H9 (cell line): ENCODE measurements around the gene FOXO1. TPM values are rescaled to one million over a fixed set of nuclear protein-coding genes. Genes with fewer than 3 reads are reported as not detected.
A peak's percentile ranks its signal among the peaks of the same experiment; 100 is the strongest.

Source experiments
- DNase-seq: peaks from one replicate; pipeline ENCODE4 v3.0.0-alpha.2; 2017
- H2AFZ ChIP-seq: one replicate; pipeline ENCODE4 v1.6.1; 2013; ENCODE audit warnings: mild to moderate bottlenecking, low read length, control low read depth, moderate library complexity
- H2AK5ac ChIP-seq: 2 replicates; pipeline ENCODE4 v1.6.1; 2013; ENCODE audit warnings: low read length, control low read depth, mixed read lengths; ENCODE audit not compliant: insufficient read length
- H2BK120ac ChIP-seq: one replicate; pipeline ENCODE4 v1.6.1; 2013; ENCODE audit warnings: low read depth, mild to moderate bottlenecking, low read length, control low read depth, inconsistent platforms; ENCODE audit not compliant: poor library complexity, severe bottlenecking
- H2BK12ac ChIP-seq: 2 replicates; pipeline ENCODE4 v1.6.1; 2013; ENCODE audit warnings: low read length, control low read depth, mixed read lengths, low read depth; ENCODE audit not compliant: insufficient read length
- H2BK15ac ChIP-seq: 2 replicates; pipeline ENCODE4 v1.6.1; 2013; ENCODE audit warnings: low read depth, low read length, control low read depth
- H2BK20ac ChIP-seq: one replicate; pipeline ENCODE4 v1.6.1; 2013; ENCODE audit warnings: low read depth, mild to moderate bottlenecking, low read length, control low read depth, inconsistent platforms; ENCODE audit not compliant: poor library complexity, severe bottlenecking
- H2BK5ac ChIP-seq: 2 replicates; pipeline ENCODE4 v1.6.1; 2013; ENCODE audit warnings: low read length, control low read depth, mixed read lengths; ENCODE audit not compliant: insufficient read length
- H3K14ac ChIP-seq: 2 replicates; pipeline ENCODE4 v1.6.1; 2013; ENCODE audit warnings: low read length, control low read depth; ENCODE audit not compliant: insufficient read depth
- H3K18ac ChIP-seq: 2 replicates; pipeline ENCODE4 v1.6.1; 2013; ENCODE audit warnings: low read depth, mild to moderate bottlenecking, mixed read lengths, low read length, control low read depth; ENCODE audit not compliant: insufficient read length
- H3K23ac ChIP-seq: 2 replicates; pipeline ENCODE4 v1.6.1; 2013; ENCODE audit warnings: low read length, control low read depth, mixed read lengths, low read depth; ENCODE audit not compliant: insufficient read length
- H3K23me2 ChIP-seq: 2 replicates; pipeline ENCODE4 v1.6.1; 2013; ENCODE audit warnings: low read depth, mild to moderate bottlenecking, mixed read lengths, low read length, control low read depth; ENCODE audit not compliant: insufficient read length, poor library complexity, severe bottlenecking
- H3K27ac ChIP-seq: 2 replicates; pipeline ENCODE4 v1.5.1; 2013; ENCODE audit warnings: low read length, control low read depth, mixed read lengths, low read depth; ENCODE audit not compliant: insufficient read length
- H3K27me3 ChIP-seq: 2 replicates; pipeline ENCODE4 v1.6.1; 2013; ENCODE audit warnings: low read length, control low read depth, inconsistent platforms; ENCODE audit not compliant: insufficient read depth
- H3K4ac ChIP-seq: 2 replicates; pipeline ENCODE4 v1.6.1; 2013; ENCODE audit warnings: low read depth, mild to moderate bottlenecking, control low read depth, inconsistent platforms, low read length, moderate library complexity
- H3K4me1 ChIP-seq: 2 replicates; pipeline ENCODE4 v1.6.1; 2013; ENCODE audit warnings: low read length, control low read depth, inconsistent platforms; ENCODE audit not compliant: insufficient read depth
- H3K4me2 ChIP-seq: 2 replicates; pipeline ENCODE4 v1.6.1; 2013; ENCODE audit warnings: low read length, control low read depth, mixed read lengths; ENCODE audit not compliant: insufficient read length, insufficient read depth
- H3K56ac ChIP-seq: 2 replicates; pipeline ENCODE4 v1.6.1; 2013; ENCODE audit warnings: low read depth, mild to moderate bottlenecking, mixed read lengths, low read length, control low read depth; ENCODE audit not compliant: insufficient read length
- H3K79me1 ChIP-seq: 2 replicates; pipeline ENCODE4 v1.6.1; 2013; ENCODE audit warnings: low read depth, mild to moderate bottlenecking, moderate library complexity, low read length, control low read depth, inconsistent platforms; ENCODE audit not compliant: insufficient read depth, poor library complexity, severe bottlenecking
- H3K79me2 ChIP-seq: 2 replicates; pipeline ENCODE4 v1.6.1; 2013; ENCODE audit warnings: low read length, control low read depth, inconsistent platforms; ENCODE audit not compliant: insufficient read depth
- H3K9ac ChIP-seq: 2 replicates; pipeline ENCODE4 v1.6.1; 2013; ENCODE audit warnings: low read length, control low read depth, mixed read lengths; ENCODE audit not compliant: insufficient read length; ENCODE audit errors: extremely low read depth
- H3K9me3 ChIP-seq: one replicate; pipeline ENCODE4 v1.6.1; 2013; ENCODE audit warnings: low read depth, low read length, inconsistent platforms; ENCODE audit not compliant: control insufficient read depth
- H3T11ph ChIP-seq: one replicate; pipeline ENCODE4 v1.6.1; 2013; ENCODE audit warnings: mild to moderate bottlenecking, low read length, control low read depth, inconsistent platforms
- H4K20me1 ChIP-seq: one replicate; pipeline ENCODE4 v1.6.1; 2013; ENCODE audit not compliant: control insufficient read depth, insufficient read length, insufficient read depth
- H4K5ac ChIP-seq: 2 replicates; pipeline ENCODE4 v1.6.1; 2013; ENCODE audit warnings: low read depth, mild to moderate bottlenecking, mixed read lengths, low read length, control low read depth; ENCODE audit not compliant: insufficient read length
- H4K8ac ChIP-seq: replicated peaks from 2 replicates; pipeline ENCODE4 v1.6.1; 2013; ENCODE audit warnings: low read length, control low read depth, mixed read lengths, low read depth; ENCODE audit not compliant: insufficient read length
- H4K91ac ChIP-seq: 2 replicates; pipeline ENCODE4 v1.6.1; 2013; ENCODE audit warnings: low read depth, mild to moderate bottlenecking, moderate library complexity, mixed read lengths, low read length, control low read depth; ENCODE audit not compliant: insufficient read length
- H3K27ac Mint-ChIP-seq, 3 experiments: 2 replicates in 2 of 3; 3 replicates in 1 of 3; pipeline ENCODE4 v1.8.0; 2020 to 2021; ENCODE audit warnings: mixed read lengths in 3 of 3, mild to moderate bottlenecking in 1 of 3, moderate library complexity in 1 of 3
- H3K27me3 Mint-ChIP-seq: 2 replicates; pipeline ENCODE4 v1.8.0; 2021; ENCODE audit warnings: low read depth, mild to moderate bottlenecking, moderate library complexity, mixed read lengths
- H3K36me3 Mint-ChIP-seq, 3 experiments: 2 replicates in 2 of 3; 3 replicates in 1 of 3; pipeline ENCODE4 v1.8.0; 2020 to 2021; ENCODE audit warnings: low read depth in 3 of 3, mixed read lengths in 3 of 3; ENCODE audit not compliant: insufficient read depth in 1 of 3
- H3K4me1 Mint-ChIP-seq, 2 experiments: 2 replicates each; pipeline ENCODE4 v1.8.0; 2020; ENCODE audit warnings: mixed read lengths in 2 of 2
- H3K4me3 Mint-ChIP-seq, 2 experiments: 2 replicates in 1 of 2; 3 replicates in 1 of 2; pipeline ENCODE4 v1.8.0; 2020 to 2021; ENCODE audit warnings: mild to moderate bottlenecking in 2 of 2, mixed read lengths in 2 of 2, moderate library complexity in 1 of 2
- H3K9me3 Mint-ChIP-seq, 2 experiments: 2 replicates in 1 of 2; 3 replicates in 1 of 2; pipeline ENCODE4 v1.8.0; 2020; ENCODE audit warnings: mild to moderate bottlenecking in 2 of 2, mixed read lengths in 2 of 2, moderate library complexity in 1 of 2
- CTCF ChIP-seq: fragments of 200-600 bp; sonication (generic); conservative IDR thresholded peaks from 3 replicates; pipeline ENCODE4 v1.8.0; 2021; ENCODE audit warnings: antibody characterized with exemption, mild to moderate bottlenecking
- WGBS: extraction: QIAGEN DNeasy Blood & Tissue Kit; methylation state at CpG from one replicate; pipeline ENCODE4 v1.1.7; 2013; ENCODE audit warnings: missing lambda C conversion rate, low lambda C conversion rate, mixed read lengths; ENCODE audit not compliant: insufficient read length; ENCODE audit errors: extremely low coverage; 5-methylcytosine and 5-hydroxymethylcytosine counted together
- total RNA-seq: library from RNA; stranded (reverse); gene quantifications from 2 replicates; pipeline ENCODE4 v1.2.1, GENCODE V29; 2021

The FOXO1 gene
- total RNA-seq, 1 experiment from 2014 or later, result 44.6 TPM

- Histone ChIP-seq H3K9ac (peak overlapping the region; percentile 17), H3K9me3 (no peaks in the 10 kb centered on the region), H2BK12ac (no peak overlapping the region), H3K4me1 (peaks cover 5% of the 10 kb centered on the region), H2AFZ (no peak overlapping the region), H4K20me1 (no peaks in the 10 kb centered on the region), H4K91ac (no peak overlapping the region), H4K5ac (no peak overlapping the region), H2BK15ac (no peak overlapping the region; the same call in 1 of the 2 replicates), H3K27me3 (no peaks in the 10 kb centered on the region), H4K8ac (no peak overlapping the region), H3K79me2 (peaks cover 17% of the 10 kb centered on the region; the same call in 1 of the 2 replicates), H3K18ac (no peak overlapping the region), H3K14ac (no peak overlapping the region), H2AK5ac (no peak overlapping the region), H3K4ac (no peak overlapping the region), H2BK120ac (no peak overlapping the region), H3K4me2 (peak overlapping the region; percentile 78), H3K23me2 (peaks cover 25% of the 10 kb centered on the region), H3T11ph (no peak overlapping the region), H3K56ac (no peak overlapping the region), H2BK5ac (no peak overlapping the region), H3K79me1 (no peaks in the 10 kb centered on the region), H2BK20ac (no peak overlapping the region), H3K27ac (no peak overlapping the region), H3K23ac (no peak overlapping the region)
- Mint-ChIP-seq H3K9me3 (no peaks in the 10 kb centered on the region; a peak in 1 of 5 replicates), H3K27me3 (no peaks in the 10 kb centered on the region), H3K4me1 (peaks cover 56 to 59% of the 10 kb centered on the region in 2 experiments), H3K36me3 (peaks cover 0 to 3% (median 0%) of the 10 kb centered on the region in 3 experiments; a peak in 3 of 7 replicates), H3K27ac (peak overlapping the region in 1 of 3 experiments; percentile 36; a peak in 2 of 7 replicates), H3K4me3 (peak overlapping the region; percentile 82 to 90)
- no CpG with 5 or more reads among the region's 67 CpGs for WGBS
- no peak for DNase-seq
- TF ChIP-seq CTCF, result no peak
Observed at GRCh38 chr13:40666933-40667621, 636 bp upstream of the FOXO1 start.
